Measurements from ENCODE around the gene ART5.
"Not testable (repeated sequence)": the region's sequence is repeated elsewhere in the genome, so short reads cannot be mapped to it uniquely, and the experiment has no call there.

DNA sequence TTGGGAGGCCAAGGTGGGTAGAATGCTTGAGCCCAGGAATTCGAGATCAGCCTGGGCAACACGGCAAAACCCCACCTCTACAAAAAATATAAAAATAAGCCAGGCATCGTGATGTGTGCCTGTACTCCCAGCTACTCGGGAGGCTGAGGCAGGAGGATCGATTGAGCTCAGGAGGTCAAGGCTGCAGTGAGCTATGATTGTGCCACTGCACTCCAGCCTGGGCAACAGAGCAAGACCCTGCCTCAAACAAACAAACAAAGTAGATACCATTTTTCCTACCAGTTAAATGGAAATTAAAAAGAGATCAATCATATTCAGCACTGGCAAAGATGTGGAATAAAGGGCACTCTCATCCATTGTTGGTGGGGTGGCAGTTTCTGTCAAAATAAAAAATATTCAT lies 15.5 kb upstream of the ART5 start:
- TF ChIP-seq EZH2 (IDR thresholded peaks at IDR 0.05; ENCODE audit: low read length, unreplicated experiment) = not testable (repeated sequence)
- TF ChIP-seq, protein P1, sequence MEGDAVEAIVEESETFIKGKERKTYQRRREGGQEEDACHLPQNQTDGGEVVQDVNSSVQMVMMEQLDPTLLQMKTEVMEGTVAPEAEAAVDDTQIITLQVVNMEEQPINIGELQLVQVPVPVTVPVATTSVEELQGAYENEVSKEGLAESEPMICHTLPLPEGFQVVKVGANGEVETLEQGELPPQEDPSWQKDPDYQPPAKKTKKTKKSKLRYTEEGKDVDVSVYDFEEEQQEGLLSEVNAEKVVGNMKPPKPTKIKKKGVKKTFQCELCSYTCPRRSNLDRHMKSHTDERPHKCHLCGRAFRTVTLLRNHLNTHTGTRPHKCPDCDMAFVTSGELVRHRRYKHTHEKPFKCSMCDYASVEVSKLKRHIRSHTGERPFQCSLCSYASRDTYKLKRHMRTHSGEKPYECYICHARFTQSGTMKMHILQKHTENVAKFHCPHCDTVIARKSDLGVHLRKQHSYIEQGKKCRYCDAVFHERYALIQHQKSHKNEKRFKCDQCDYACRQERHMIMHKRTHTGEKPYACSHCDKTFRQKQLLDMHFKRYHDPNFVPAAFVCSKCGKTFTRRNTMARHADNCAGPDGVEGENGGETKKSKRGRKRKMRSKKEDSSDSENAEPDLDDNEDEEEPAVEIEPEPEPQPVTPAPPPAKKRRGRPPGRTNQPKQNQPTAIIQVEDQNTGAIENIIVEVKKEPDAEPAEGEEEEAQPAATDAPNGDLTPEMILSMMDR (conservative IDR thresholded peaks at IDR 0.05; ENCODE audit: low read depth, low read length) = not testable (repeated sequence)

Data from PC-3 (cell line).